HG03039 (cell line): Measurements from ENCODE around the gene RELN.

Experiments
- ATAC-seq: cut with Tn5 transposase; IDR thresholded peaks from one replicate; pipeline ENCODE4 v1.9.1; 2021; ENCODE audit warnings: mild to moderate bottlenecking, moderate library complexity; ENCODE audit not compliant: unreplicated experiment

The RELN gene

GRCh38 chr7:103731169-103731568 is 258.3 kb downstream of the RELN start:
- no peak for ATAC-seq

GRCh38 chr7:103729026-103729425 is 260.4 kb downstream of the RELN start:
- no peak for ATAC-seq

DNA sequence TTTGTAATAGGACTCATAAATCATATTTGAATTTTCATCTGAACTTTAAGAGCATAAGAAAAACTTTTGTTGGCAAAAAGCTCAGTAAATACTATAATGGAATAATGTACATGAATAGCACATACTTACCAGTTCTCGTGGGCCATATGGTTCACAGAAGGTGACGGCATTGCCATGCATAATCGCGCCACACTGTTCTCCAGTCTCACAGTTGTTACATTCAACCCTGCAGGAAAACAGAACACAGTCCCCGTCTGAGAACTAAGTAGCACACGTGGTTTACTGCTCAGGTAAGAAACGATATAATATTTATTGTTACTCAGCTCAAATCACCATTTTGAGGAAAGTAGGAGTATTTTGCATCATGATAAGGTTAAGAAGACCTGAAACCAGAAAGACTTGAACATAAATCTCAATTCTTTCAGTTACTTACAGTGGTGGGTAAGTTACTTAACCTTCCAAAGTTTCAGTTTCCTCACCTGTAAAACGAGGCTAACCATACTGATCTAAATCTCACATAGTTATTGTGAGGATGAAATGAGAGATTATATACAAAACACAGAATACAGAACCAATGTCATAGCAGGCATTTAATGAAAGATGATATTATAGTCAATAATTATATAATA is 261.4 kb downstream of the RELN start:
- ATAC-seq, result no peak

- ATAC-seq, result no peak
Observed at GRCh38 chr7:103719070-103719469, 270.4 kb downstream of the RELN start.

DNA sequence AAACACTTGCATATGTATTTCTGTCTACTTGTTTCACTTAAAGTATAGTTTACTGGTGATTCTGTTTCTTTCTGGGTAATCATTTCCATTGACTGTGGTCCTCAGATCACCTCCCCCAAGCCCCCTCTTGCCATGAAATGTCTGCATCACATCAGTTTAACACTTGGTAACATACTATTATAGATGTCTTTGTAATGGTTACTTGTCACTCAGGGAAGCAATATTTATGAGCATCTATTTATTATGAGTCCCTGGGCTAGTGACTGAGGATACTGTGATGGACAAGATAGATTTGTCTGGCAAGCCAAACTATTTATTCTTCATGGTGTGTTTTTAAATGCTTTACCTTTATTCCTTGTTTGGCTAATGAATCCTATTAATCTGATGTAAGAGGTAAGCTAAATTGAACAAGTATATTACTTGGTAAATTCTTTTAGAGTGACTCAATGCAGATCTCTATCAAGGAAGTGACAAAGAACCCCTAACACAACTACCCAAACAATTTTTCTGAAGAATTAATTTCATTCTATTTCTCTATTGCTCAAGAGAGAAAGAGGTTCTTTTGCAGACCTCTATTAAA is 270.9 kb downstream of the RELN start:
- no peak for ATAC-seq

DNA sequence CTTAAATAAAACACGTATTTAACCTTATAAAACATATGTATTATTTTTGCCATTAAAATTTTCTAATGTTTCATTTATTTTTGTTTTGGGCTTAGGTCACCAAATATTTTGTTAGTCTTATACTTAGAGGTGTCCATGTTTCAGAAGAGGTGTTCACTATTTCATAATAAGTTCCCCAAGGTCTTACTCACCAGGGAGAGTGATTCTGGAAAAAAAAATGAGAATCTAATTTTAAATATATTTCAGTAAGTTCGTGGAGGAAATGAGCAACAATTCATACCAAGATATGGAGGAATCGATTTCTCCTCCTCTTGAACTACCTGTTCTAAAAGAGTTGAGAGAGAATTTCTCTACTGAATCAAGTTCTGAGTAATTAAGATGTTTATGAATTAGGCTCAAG is 271.9 kb downstream of the RELN start:
- ATAC-seq, result no peak

GRCh38 chr7:103715376-103716120 is 273.9 kb downstream of the RELN start:
- ATAC-seq, result no peak

GRCh38 chr7:103714376-103714927 is 275.0 kb downstream of the RELN start:
- ATAC-seq, result no peak

DNA sequence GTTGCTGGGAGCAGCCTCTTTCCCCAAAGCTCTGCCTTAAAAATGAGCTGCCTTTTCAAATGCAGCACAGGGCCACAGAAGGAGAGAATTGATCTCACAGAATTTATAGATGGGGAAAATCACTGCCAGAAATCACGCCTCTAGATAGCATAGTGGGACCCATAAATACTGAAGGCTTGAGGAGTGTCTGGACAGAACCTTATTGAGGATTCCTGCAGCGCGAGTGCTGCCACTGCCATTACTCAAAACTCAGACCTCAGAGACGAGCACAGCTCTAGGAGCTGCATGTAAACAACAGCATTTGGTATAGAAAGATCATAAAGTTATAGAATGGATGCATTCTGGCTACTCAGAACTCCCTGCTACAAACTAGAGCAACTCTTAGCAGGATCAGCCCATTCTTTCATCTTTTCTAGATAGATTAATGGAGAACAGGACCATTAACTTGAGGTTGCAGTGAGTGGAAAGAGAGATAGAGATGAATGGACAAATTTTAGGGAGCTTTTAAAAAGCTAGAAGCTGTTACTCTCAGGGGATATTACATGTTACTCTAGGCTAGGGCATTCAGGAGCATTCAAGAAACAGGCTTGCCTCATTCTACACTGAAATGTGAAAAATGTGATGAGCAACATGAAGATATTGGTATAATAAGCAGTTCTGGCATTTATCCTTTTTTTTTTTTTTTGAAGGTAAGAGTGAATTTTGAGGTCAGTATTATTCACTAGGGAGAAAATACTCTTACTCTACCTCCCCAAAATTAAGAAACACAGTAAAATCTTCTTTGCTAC is 276.3 kb downstream of the RELN start:
- ATAC-seq, result no peak

DNA sequence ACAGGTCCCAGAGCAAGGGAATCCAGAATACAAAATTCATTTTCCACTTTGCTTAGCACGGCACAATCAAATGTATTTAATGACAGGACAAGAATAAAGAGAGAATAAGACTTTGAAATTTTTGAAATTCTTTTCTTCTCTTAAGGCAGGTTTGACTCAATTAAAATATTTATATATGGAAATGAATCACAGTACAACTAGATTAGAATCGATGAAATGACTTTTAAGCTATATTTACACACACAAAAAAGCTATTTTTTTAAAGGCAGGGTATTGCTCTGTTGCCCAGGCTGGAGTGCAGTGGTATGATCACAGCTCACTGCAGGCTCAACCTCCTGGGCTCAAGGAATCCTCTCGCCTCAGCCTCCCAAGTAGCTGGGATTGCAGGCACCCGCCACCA is 278.0 kb downstream of the RELN start:
- ATAC-seq, result no peak

- no peak for ATAC-seq
Observed at GRCh38 chr7:103710247-103710646, 279.2 kb downstream of the RELN start.

GRCh38 chr7:103706805-103707204 is 282.7 kb downstream of the RELN start:
- ATAC-seq, result no peak

GRCh38 chr7:103705542-103705941 is 283.9 kb downstream of the RELN start:
- ATAC-seq, result no peak

- ATAC-seq, result no peak
Observed at GRCh38 chr7:103704701-103705100, 284.8 kb downstream of the RELN start.

DNA sequence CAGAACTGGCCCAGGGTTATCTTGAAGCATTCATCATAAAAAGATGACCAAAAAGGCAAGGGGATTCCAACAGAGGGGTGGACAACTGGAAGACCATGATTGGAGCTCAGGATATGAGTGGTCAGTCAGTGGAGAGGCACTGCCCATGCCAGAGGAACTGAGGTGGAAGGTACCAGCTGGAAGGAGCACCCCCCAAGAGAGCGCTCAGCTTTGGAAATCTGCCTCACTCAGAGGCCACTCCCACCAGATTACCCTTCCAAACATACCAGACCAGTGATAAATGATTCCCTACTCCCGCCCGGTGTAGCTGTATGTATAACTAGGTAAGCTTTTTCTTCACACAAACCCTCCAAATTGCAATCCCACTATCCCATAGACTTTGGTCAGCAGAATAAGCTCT is 286.5 kb downstream of the RELN start:
- ATAC-seq, result no peak

DNA sequence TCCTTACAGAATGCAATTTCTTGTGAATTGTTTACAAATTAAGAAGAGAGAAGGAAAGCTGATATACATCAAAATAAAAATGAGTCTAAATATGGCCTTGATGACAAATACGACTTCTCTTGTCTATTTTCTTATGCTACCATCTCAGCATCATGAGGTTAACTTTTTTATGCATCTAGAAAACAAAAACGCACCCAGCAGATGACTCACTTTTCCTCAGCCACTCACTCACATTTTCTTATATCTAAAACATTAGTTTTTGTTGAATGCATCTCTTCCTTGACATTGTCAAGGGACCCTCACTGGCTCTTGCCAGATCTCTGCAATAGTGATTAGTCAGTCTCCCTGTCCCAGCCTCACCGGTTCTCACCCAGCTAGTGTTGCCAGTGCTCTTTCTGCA is 287.0 kb downstream of the RELN start:
- no peak for ATAC-seq

- ATAC-seq, result no peak
Observed at GRCh38 chr7:103699032-103699431, 290.4 kb downstream of the RELN start.

- ATAC-seq, result no peak
Observed at GRCh38 chr7:103698064-103698463, 291.4 kb downstream of the RELN start.

GRCh38 chr7:103695521-103695920 is 293.9 kb downstream of the RELN start:
- ATAC-seq, result no peak

DNA sequence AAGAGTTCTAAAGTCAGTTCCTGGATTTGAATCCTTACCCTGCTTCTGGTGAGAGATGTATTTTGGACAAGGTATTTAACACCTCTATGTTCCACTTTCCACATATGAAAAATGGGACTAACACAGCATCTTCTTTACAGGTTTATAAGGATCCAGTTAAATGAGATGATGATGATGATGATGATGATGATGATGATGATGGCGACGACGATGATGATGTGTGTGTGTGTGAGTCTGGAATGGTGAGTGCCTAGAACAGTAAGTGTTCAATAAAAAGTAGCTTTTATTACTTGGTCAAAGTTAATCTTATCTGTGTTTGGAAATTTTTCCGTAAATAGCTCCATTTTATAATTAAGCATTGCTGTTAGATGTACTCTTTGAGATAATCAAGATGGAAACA is 295.2 kb downstream of the RELN start:
- ATAC-seq, result no peak

- no peak for ATAC-seq
Observed at GRCh38 chr7:103691291-103691690, 298.2 kb downstream of the RELN start.
